ENCODE measurements around the gene FBXL13.
"Not testable (repeated sequence)": the region's sequence is repeated elsewhere in the genome, so short reads cannot be mapped to it uniquely, and the experiment has no call there.

FBXL13 gene

DNA sequence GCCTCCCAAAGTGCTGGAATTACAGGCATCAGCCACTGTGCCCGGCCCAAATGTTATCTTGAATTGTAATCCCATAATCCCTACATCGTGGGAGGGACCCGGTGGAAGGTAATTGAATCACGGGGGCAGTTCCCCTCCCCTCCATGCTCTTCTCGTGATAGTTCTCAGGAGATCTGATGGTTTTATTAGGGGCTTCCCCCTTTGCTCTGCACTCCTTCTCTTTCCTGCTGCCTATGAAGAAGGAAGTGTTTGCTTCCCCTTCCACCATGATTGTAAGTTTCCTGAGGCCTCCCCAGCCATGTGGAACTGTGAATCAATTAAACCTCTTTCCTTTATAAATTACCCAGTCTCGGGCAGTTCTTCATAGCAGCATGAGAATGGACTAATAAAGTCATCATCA, 3.6 kb upstream of the FBXL13 start:
- not testable (repeated sequence) for DNase-seq

DNA sequence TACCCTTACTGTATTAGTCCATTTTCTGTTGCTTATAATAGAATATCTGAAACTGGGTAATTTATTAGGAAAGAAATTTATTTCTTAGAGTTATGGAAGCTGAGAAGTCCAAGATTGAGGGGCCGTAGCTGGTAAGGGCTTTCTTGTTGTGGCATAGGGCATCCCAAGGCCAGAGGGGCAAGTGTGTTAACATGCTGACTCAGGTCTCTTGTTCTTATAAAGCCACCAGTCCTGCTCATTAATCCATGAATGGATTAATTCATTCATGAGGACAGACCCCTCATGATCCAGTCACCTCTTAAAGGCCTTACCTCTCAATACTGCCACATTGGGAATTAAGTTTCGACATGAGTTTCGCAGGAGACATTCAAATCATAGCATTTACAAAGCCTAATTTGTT, 2.7 kb upstream of the FBXL13 start:
- no peak for DNase-seq

DNA sequence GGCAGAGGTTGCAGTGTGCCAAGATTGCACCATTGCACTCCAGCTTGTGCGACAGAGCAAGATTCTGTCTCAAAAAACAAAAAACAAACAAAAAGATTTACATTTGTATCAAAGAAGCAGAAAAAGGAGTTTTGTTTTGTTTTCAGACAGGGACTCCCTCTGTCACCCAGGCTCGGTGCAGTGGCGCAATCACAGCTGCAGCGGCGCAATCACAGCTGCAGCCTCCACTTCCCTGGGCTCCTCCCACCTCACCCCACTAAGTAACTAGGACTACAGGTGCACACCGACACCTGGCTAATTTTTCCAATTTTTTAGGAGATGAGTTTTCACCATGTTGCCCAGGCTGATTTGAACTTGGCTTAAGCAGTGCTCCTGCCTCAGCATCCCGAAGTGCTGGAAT, 2.2 kb upstream of the FBXL13 start:
- no peak for DNase-seq

DNA sequence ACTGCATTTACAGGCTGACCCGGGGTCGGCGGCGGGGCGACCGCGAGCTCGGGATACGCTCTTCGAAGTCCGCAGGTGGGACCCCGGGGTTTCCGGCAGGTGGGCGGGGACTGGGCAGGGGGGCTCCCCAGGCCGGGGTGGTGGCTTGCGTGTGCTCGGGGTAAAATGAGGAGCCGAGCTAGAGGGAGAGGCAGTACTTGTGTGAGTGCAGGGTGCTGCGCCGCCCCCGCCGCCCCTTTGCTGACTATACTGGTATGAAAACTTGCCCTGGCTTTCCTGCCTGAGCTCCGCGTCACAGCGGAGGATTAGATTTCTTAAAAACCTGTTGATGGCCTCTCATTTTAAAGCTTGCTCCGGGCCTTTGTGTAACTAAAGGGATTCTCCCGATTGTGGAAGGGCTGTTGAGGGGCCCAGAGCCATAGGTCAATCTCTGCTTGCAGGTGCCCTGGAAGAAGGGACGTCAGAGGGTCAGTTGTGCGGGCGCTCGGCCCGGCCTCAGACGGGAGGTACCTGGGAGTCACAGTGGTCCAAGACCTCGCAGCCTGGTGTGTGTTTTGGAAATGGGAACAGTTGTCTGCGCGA, 832 bp upstream of the FBXL13 start:
- DNase-seq, result peak; percentile 77

DNA sequence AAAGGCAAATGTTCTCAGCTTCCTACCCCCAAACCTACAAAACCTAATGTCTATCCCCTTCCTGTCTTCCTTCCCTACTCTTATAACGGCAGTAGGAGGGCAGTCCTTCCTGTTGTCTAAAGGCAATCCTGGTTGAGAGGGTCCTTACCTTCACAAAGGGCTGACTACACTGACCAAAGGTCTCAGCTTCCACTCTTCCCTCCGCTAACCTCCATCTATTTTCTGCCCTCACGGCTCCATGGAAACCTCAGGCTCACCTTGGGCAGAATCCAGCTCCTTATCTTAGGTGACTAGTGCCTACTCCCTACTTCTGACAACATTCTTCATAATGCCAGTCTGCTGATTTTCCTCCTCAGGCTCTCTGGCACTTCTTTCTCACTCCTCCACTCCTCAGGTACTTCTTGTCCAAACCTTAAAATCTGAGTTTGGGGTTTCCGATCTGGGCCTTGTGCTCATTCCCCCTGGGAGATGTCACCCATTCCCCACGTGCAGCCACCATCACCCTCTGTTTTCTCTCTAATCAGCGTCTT, 542 bp downstream of the FBXL13 start:
- no peak for DNase-seq

DNA sequence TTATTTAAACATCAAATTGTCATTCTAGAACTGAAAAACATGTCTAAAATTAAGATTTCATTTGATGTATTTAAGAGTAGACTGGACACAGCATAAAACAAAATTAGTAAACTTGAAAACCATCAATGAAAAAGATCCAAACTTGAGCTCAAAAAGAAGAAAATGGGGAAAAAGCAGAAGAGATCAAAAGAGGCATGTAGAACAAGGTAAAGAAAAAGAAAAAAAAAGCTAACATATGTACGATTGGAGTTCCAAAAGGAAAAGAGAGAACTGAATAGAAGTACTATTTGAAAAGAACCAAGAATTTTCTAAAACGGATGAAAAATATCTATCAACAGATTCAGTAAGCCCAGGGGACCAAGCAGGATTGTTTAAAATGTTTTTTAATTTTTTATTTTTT, 3.6 kb downstream of the FBXL13 start:
- no peak for DNase-seq

DNA sequence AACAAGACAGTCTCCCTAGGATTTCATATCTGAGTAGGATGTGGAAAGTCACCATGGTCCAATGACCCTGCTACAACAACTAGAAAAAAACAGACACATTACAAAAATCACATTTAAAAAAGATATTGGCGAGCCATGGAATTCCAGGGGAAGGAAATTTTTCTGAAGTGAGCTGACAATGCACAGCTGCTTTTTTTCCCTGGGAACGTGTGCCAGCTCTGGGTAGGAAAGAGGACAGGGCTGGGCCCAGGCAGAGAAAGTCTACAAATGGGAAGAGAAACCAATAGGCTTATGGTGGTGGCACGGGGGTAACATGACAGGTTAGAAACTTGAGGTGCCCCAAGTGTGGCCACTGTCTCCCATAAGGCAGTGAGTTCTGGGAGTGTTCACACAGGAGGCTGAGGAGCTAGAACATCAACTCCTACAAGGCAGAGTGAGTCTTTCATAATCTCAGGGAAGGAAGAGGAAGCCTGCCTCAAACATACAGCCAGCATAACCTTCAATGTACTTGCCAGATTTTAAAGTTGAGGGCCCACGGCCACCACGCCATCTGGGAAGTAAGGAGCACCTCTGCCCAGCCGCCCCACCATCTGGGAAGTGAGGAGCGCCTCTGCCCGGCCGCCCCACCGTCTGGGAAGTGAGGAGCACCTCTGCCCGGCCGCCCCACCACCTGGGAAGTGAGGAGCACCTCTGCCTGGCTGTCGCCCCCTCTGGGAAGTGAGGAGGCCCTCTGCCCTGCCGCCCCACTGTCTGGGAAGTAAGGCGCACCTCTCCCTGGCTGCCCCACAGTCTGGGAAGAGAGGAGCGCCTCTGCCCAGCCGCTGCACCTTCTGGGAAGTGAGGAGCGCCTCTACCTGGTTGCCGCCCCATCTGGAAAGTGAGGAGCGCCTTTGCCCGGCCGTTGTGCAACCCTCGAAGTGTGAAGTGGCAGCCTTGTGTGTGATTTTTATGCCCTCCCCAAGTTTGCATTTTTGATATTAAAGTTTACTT, 5.9 kb downstream of the FBXL13 start:
- no peak for DNase-seq

DNA sequence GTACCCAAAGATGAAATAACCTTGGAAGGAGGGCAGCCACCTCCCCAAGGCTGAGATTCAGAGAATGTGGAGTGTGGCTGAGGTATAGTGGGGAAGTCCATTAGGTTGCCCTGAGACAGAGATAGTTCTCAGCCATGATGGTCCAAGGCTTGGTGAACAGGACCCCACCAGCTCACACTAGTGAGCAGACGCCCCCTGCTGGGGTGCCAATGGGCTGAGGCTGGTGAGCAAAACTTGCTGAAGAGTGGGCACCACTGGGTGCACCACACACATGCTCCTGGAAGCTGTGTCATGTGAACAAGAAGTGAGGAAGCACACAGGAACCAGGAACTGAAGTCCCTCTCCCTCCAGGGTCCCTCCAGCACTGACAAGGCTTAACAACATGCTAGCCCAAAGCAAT, 8.9 kb downstream of the FBXL13 start:
- peak; percentile 77 for DNase-seq

DNA sequence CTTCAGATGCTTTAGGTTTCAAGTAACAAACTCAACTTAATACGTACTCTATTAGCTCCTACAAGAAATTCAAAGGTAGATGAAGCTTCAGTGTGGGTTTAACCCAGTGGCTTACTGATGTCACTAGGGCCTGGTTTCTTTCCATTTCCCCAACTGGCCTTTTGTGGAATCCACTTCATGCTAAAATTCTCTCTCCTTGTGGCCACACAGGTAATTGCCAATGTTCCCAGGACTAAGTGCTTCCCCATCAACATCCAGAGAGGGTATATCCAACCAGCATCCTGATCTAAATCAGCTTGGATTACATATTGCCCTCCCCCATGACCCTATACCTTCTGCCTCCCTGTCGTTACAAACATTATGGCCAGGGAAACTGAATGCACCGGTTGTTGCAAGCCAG, 10.7 kb downstream of the FBXL13 start:
- DNase-seq, result no peak

DNA sequence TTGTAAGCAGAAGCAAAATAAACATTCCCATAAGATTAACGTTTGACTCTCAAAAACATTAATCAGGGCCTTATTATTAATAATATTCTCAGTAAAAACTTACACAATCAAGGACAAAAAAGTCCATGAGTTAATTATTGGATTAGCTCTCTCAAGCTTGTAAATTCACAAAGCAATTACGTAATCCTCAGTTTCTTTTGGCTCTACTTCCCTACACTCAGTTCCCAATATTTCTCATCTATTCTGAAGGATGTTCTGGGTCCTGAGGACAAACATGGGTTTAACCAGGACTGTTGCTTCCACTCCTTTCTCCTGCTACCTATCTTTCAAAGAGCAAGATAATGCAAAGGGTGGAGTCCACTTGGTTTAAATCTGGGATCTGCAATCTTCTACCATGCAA, 15.1 kb downstream of the FBXL13 start:
- DNase-seq, result no peak

DNA sequence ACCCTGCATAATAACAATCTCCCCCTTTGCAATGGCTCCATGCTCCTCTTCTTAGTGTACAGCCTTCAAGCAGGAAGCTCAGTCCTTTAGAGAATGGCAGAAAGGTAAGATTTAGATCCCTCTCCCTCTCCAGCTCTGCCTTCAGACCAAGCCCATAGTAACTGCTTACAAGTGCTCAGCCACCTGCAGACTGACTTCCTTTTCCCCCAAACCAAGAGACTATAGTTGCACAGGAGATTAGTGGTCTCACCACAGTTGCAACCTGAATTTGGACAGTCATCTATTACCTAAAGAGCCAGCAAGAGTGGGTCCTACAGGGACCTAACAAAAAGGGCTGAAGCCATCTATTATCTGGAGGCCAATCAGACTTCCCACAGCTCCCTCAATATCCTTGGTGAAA, 16.5 kb downstream of the FBXL13 start:
- DNase-seq, result no peak

DNA sequence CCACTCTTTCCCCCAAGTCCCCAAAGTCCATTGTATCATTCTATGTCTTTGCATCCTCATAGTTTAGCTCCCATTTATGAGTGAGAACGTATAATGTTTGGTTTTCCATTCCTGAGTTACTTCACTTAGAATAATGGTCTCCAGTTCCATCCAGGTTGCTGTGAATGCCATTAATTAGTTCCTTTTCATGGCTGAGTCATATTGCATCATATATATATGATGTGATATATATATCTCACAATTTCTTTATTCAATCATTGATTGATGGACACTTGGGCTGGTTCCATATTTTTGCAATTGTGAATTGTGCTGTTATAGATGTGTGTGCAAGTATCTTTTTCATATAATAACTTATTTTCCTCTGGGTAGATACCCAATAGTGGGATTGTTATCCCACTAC, 18.6 kb downstream of the FBXL13 start:
- DNase-seq, result not testable (repeated sequence)

DNA sequence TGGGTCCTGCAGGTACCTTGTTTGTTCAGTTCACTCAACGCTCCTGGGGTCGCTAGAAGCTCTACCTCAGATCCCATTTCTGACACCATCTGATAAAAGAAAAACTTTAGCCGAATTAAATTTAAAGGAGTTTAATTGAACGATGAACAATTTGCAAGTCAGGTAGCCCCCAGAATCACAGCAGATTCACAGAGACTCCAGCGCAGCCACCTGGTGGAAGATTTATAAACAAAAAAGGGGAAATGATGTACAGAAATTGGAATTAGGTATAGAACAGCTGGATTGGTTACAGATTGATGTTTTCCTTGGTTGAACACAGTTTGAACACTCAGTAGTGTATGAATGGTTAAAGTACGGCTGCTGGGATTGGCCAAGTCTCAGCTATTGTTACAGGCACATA, 23.1 kb downstream of the FBXL13 start:
- DNase-seq, result no peak

DNA sequence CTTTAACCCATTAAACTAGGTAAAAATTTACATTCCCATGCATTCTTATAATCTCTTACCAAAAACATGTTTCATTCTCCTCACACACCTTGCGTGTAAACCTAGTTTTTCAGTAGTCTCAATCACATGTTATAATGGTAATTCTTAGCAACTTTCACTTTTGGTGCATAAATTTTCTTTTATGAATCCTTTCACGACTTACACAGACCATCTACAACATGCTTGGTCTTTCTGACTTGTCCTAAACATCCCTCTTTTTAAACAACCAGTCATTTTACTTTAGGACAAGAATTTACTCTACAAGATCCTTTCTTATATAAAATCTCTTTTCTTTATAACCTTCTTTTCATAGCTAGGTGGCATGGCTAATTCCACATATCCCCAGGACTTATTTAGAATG, 25.8 kb downstream of the FBXL13 start:
- no peak for DNase-seq

DNA sequence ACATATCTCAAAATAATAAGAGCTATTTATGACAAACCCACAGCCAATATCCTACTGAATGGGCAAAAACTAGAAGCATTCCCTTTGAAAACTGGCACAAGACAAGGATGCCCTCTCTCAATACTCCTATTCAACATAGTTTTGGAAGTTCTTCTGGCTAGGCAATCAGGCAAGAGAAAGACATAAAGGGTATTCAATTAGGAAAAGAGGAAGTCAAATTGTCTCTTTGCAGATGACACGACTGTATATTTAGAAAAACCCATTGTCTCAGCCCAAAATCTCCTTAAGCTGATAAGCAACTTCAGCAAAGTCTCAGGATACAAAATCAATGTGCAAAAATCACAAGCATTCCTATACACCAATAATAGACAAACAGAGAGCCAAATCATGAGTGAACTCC, 32.8 kb downstream of the FBXL13 start:
- DNase-seq, result not testable (repeated sequence)

DNA sequence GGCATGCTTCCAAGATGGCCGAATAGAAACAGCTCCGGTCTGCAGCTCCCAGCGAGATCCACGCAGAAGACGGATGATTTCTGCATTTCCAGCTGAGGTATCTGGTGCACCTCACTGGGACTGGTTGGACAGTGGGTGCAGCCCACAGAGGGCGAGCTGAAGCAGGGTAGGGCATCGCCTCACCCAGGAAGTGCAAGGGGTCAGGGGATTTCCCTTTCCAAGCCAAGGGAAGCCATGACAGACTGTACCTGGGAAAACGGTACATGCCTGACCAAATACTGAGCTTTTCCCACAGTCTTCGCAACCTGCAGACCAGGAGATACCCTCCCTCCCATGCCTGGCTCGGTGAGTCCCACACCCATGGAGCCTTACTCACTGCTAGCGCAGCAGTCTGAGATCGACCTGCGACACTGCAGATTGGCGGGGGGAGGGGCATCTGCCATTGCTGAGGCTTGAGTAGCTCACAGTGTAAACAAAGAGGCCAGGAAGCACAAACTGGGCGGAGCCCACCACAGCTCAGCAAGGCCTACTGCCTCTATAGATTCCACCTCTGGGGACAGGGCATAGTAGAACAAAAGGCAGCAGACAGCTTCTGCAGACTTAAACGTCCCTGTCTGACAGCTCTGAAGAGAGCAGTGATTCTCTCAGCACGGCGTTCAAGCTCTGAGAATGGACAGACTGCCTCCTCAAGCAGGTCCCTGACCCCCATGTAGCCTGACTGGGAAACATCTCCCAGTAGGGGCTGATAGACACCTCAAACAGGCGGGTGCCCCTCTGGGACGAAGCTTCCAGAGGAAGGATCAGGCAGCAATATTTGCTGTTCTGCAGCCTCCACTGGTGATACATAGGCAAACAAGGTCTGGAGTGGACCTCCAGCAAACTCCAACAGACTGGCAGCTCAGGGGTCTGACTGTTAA, 36.5 kb downstream of the FBXL13 start:
- DNase-seq, result peak; percentile 57

DNA sequence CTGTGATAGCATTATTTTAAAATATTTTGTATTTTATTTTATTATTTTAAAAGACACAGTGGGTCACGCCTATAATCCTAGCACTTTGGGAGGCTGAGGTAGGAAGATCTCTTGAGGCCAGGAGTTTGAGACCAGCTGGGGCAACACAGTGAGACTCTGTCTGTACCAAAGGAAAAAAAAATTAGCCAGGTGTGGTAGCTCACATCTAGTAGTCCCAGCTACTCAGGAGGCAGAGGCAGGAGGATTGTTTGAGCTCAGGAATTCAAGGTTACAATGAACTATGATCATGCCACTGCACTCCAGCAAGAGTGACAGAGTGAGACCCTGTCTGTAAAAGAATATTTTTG, 37.1 kb downstream of the FBXL13 start:
- DNase-seq, result no peak

DNA sequence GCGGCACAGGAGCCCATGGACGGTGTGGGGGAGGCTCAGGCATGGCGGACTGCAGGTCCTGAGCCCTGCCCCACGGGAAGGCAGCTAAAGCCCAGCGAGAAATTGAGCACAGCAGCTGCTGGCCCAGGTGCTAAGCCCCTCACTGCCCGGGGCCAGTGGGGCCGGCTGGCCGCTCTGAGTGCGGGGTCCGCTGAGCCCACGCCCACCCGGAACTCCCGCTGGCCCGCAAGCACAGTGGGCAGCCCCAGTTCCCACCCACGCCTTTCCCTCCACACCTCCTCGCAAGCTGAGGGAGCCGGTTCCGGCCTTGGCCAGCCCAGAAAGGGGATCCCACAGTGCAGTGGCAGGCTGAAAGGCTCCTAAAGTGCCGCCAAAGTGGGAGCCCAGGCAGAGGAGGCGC, 40.3 kb downstream of the FBXL13 start:
- not testable (repeated sequence) for DNase-seq

DNA sequence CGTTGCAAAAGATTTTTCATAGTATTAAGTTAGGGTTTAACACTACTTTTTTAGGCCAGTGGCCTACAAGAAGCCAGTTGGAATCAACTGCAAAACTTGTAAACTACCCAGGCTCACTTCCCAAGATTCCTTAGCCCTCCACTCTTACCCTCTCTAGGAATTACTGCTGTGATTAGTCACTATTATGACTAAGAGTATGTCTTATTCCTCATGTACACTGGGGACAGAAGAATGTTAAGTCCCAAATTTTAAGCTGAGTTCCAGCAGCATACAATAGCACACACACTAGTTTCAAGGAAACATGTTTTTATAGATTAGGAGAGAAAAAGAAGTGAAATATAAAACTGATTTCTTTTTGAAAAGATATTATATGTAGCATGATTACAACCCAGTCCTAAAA, 42.8 kb downstream of the FBXL13 start:
- no peak for DNase-seq

DNA sequence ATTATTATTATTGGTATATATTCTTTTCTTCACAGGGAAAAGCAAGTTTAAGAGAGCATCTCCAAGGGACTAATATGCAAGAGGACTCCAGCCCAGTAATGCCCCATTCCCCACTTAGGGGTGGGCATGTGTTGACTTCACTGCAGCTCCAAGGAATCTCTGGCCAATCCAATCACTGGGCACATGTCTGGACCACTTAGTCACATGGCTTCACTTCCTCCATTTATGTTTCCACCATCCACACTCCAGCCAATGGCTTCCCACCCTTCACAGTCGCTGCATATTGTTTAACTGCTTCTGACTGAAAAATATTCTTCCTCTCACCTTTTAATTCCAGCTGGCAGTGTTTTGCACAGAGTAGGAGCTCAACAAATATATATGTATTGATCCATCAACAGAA, 43.6 kb downstream of the FBXL13 start:
- no peak for DNase-seq

DNA sequence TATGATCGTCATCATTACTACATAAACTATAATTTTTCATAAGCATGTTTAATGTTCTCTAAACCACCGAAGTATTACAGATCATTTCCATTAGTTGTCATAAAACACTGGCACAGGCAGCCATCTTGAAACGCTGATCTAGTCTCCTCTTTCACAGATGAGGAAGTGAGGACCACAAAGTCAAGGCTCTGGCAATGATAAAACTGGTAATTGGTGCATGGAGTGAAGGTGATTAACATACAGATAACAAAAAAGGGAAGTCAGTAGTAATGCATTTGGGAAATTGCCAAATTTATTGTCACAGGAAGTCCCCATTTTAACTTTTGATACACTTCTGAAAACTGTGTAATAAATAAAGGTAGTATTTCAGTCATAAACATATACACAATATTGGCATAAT, 49.3 kb downstream of the FBXL13 start:
- no peak for DNase-seq

DNA sequence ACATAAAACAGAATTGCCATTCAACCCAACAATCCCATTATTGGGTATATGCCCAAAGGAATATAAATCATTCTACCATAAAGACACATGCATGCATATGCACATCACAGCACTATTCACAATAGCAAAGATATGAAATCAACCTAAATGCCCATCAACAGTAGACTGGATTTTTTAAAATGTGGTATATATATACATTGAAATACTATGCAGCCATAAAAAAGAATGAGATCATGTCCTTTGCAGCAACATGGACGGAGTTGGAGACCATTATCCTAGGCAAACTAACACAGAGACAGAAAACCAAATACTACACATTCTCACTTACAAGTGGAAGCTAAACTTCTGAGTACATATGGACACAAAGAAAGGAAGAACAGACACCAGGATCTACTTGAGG, 51.0 kb downstream of the FBXL13 start:
- DNase-seq, result not testable (repeated sequence)

DNA sequence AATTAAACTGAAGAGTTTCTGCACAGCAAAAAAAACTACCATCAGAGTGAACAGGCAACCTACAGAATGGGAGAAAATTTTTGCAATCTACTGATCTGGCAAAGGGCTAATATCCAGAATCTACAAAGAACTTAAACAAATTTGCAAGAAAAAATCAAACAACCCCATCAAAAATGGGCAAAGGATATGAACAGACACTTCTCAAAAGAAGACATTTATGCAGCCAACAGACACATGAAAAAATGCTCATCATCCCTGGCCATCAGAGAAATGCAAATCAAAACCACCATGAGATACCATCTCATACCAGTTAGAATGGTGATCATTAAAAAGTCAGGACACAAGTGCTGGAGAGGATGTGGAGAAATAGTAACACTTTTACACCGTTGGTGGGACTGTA, 53.1 kb downstream of the FBXL13 start:
- DNase-seq, result not testable (repeated sequence)

Data from islet precursor cell (in vitro differentiated cells).